GM23338 (cell line): ENCODE data around the gene FBXW4. TPM values are rescaled to one million over a fixed set of nuclear protein-coding genes. Genes with fewer than 3 reads are reported as not detected.

Source experiments
- ATAC-seq: fragments of 200-7000 bp; cut with Tn5 transposase; 3 replicates; pipeline ENCODE4 v1.9.1; 2020
- DNase-seq: peaks from one replicate; pipeline ENCODE4 v3.0.0-alpha.2; 2015; ENCODE audit warnings: low spot score
- H2AFZ ChIP-seq: fragments of 200-600 bp; sonication (generic); 2 replicates; pipeline ENCODE4 v1.8.0; 2016; ENCODE audit warnings: antibody characterized with exemption, mild to moderate bottlenecking, moderate library complexity
- H3F3A ChIP-seq: fragments of 200-600 bp; sonication (generic); replicated peaks from 2 replicates; pipeline ENCODE4 v1.8.0; 2017; ENCODE audit warnings: antibody characterized with exemption, mixed run types, low read depth
- H3K27ac ChIP-seq: fragments of 200-600 bp; sonication (generic); 2 replicates; pipeline ENCODE4 v1.6.1; 2016; ENCODE audit warnings: low read depth
- H3K27me3 ChIP-seq: fragments of 200-600 bp; sonication (generic); 2 replicates; pipeline ENCODE4 v1.8.0; 2016; ENCODE audit warnings: mild to moderate bottlenecking, mixed run types, moderate library complexity; ENCODE audit not compliant: insufficient read depth
- H3K36me3 ChIP-seq: fragments of 200-600 bp; sonication (generic); 2 replicates; pipeline ENCODE4 v1.8.0; 2016; ENCODE audit warnings: mild to moderate bottlenecking; ENCODE audit not compliant: insufficient read depth
- H3K4me1 ChIP-seq: fragments of 200-600 bp; sonication (generic); 2 replicates; pipeline ENCODE4 v1.8.0; 2016; ENCODE audit warnings: mild to moderate bottlenecking, moderate library complexity; ENCODE audit not compliant: insufficient read depth
- H3K4me2 ChIP-seq: fragments of 200-600 bp; sonication (generic); 2 replicates; pipeline ENCODE4 v1.7.1; 2017; ENCODE audit warnings: mixed run types
- H3K4me3 ChIP-seq: fragments of 200-600 bp; sonication (generic); 2 replicates; pipeline ENCODE4 v1.6.1; 2016; ENCODE audit warnings: mixed run types
- H3K79me2 ChIP-seq: fragments of 200-600 bp; sonication (generic); replicated peaks from 2 replicates; pipeline ENCODE4 v1.8.0; 2017; ENCODE audit warnings: mild to moderate bottlenecking; ENCODE audit not compliant: insufficient read depth
- H3K9me2 ChIP-seq: fragments of 200-600 bp; sonication (generic); 2 replicates; pipeline ENCODE4 v1.8.0; 2017; ENCODE audit not compliant: insufficient read depth
- H4K20me1 ChIP-seq: fragments of 200-600 bp; sonication (generic); replicated peaks from 2 replicates; pipeline ENCODE4 v1.8.0; 2017; ENCODE audit warnings: mild to moderate bottlenecking; ENCODE audit not compliant: insufficient read depth
- H3K27ac Mint-ChIP-seq: 2 replicates; pipeline ENCODE4 v1.8.0; 2020; ENCODE audit warnings: inconsistent platforms, mild to moderate bottlenecking, moderate library complexity, mixed read lengths
- H3K27me3 Mint-ChIP-seq: 3 replicates; pipeline ENCODE4 v1.8.0; 2022; ENCODE audit warnings: low read depth, mild to moderate bottlenecking, moderate library complexity, mixed read lengths, inconsistent platforms; ENCODE audit not compliant: insufficient read depth, poor library complexity
- H3K36me3 Mint-ChIP-seq: 3 replicates; pipeline ENCODE4 v1.8.0; 2021; ENCODE audit warnings: low read depth, mild to moderate bottlenecking, inconsistent platforms, moderate library complexity, mixed read lengths
- H3K4me1 Mint-ChIP-seq: 3 replicates; pipeline ENCODE4 v1.8.0; 2020; ENCODE audit warnings: mild to moderate bottlenecking, inconsistent platforms, mixed read lengths
- H3K4me3 Mint-ChIP-seq: 3 replicates; pipeline ENCODE4 v1.8.0; 2021; ENCODE audit warnings: moderate library complexity, mild to moderate bottlenecking, inconsistent platforms, mixed read lengths
- H3K9me3 Mint-ChIP-seq: 3 replicates; pipeline ENCODE4 v1.8.0; 2020; ENCODE audit warnings: moderate library complexity, mild to moderate bottlenecking, inconsistent platforms, mixed read lengths
- CREB1 ChIP-seq: fragments of 250-450 bp; sonication (Bioruptor Pico); IDR thresholded peaks from 2 replicates; pipeline ENCODE4 v1.5.0; 2020; ENCODE audit warnings: low read depth, mild to moderate bottlenecking, moderate library complexity
- CTCF ChIP-seq, 2 experiments: fragments of 200-600 bp in 1 of 2; sonication (generic) in 1 of 2; conservative IDR thresholded peaks; 2 replicates each; pipeline versions ENCODE4 v1.5.1 to v1.6.1; 2016 to 2017; ENCODE audit warnings: antibody characterized with exemption in 2 of 2, low read depth in 2 of 2, mild to moderate bottlenecking in 2 of 2, moderate library complexity in 1 of 2
- ETS1 ChIP-seq: IDR thresholded peaks from 2 replicates; pipeline ENCODE4 v1.6.1; 2016; ENCODE audit warnings: antibody characterized with exemption
- EZH2phosphoT487 ChIP-seq: fragments of 200-600 bp; sonication (generic); IDR thresholded peaks from one replicate; pipeline ENCODE4 v1.8.1; 2018; ENCODE audit warnings: antibody characterized with exemption; ENCODE audit not compliant: unreplicated experiment
- JUNB ChIP-seq: IDR thresholded peaks from one replicate; pipeline ENCODE4 v1.6.1; 2016; ENCODE audit warnings: antibody characterized with exemption; ENCODE audit not compliant: unreplicated experiment
- POLR2AphosphoS5 ChIP-seq: IDR thresholded peaks from 2 replicates; pipeline ENCODE4 v1.6.1; 2016; ENCODE audit warnings: antibody characterized with exemption, low read depth
- STAT1 ChIP-seq: IDR thresholded peaks from one replicate; pipeline ENCODE4 v1.6.1; 2016; ENCODE audit warnings: antibody characterized with exemption; ENCODE audit not compliant: unreplicated experiment
- ZNF114 ChIP-seq: fragments of 250-450 bp; sonication (Bioruptor Pico); IDR thresholded peaks from 2 replicates; pipeline ENCODE4 v1.5.0; 2020; ENCODE audit warnings: mild to moderate bottlenecking, moderate library complexity
- ZNF331 ChIP-seq: fragments of 250-450 bp; sonication (Bioruptor Pico); IDR thresholded peaks from 2 replicates; pipeline ENCODE4 v1.5.0; 2020; ENCODE audit warnings: low read depth, mild to moderate bottlenecking, moderate library complexity
- ZNF462 ChIP-seq: fragments of 250-450 bp; sonication (Bioruptor Pico); IDR thresholded peaks from 2 replicates; pipeline ENCODE4 v1.5.0; 2020; ENCODE audit warnings: mild to moderate bottlenecking, moderate library complexity
- polyA plus RNA-seq: library from polyadenylated mRNA; unstranded; fragments of >200 nt; fragmentation: Nextera tagmentation; extraction: Ambion mirVana; gene quantifications from 2 replicates; pipeline ENCODE4 v1.2.1, GENCODE V29; 2016
- total RNA-seq: library from RNA; depleted of rRNA; stranded (reverse); fragments of >200 nt; shearing (Covaris generic); gene quantifications from 2 replicates; pipeline ENCODE4 v1.2.3, GENCODE V29; 2014

Gene FBXW4
- total and polyA plus RNA-seq, 2 experiments from 2014 or later, result 8.0 to 18.6 TPM

GRCh38 chr10:101682172-101682825, 12.7 kb downstream of the FBXW4 start:
- H3K9me3 Mint-ChIP-seq, result peaks cover 2% of the 10 kb centered on the region; the same call in 2 of the 3 replicates
- Histone ChIP-seq H3K4me3 (no peak overlapping the region), H3K27me3 (no peaks in the 10 kb centered on the region), H3K27ac (no peak overlapping the region), H3K4me2 (no peak overlapping the region), H3K4me1 (no peaks in the 10 kb centered on the region), H3F3A (no peaks in the 10 kb centered on the region), H3K36me3 (no peaks in the 10 kb centered on the region), H4K20me1 (no peaks in the 10 kb centered on the region), H3K79me2 (peaks cover 5% of the 10 kb centered on the region; the same call in 1 of the 2 replicates), H2AFZ (no peak overlapping the region), H3K9me2 (no peaks in the 10 kb centered on the region)
- ATAC-seq (no peak), DNase-seq (no peak)
- no peak overlapping the region for H3K4me3 Mint-ChIP-seq
- peaks cover 5% of the 10 kb centered on the region for H3K27me3 Mint-ChIP-seq
- TF ChIP-seq POLR2AphosphoS5, result no peak
- no peak for TF ChIP-seq STAT1
- no peak for TF ChIP-seq ZNF331 (CRISPR knock-in tag)
- peaks cover 19% of the 10 kb centered on the region for H3K4me1 Mint-ChIP-seq
- H3K27ac Mint-ChIP-seq, result peak overlapping the region; percentile 5; the same call in 1 of the 2 replicates
- peaks cover 3% of the 10 kb centered on the region for H3K36me3 Mint-ChIP-seq

GRCh38 chr10:101676565-101676964, 18.4 kb downstream of the FBXW4 start:
- H3K79me2 ChIP-seq, result no peaks in the 10 kb centered on the region
- DNase-seq (no peak), ATAC-seq (no peak)
- H3K9me2 ChIP-seq, result no peaks in the 10 kb centered on the region
- no peak overlapping the region for H2AFZ ChIP-seq
- H3K27ac ChIP-seq, result no peak overlapping the region
- no peaks in the 10 kb centered on the region for H3K27me3 ChIP-seq
- Mint-ChIP-seq H3K36me3 (peaks cover 34% of the 10 kb centered on the region), H3K27ac (no peak overlapping the region), H3K4me3 (no peak overlapping the region), H3K27me3 (no peaks in the 10 kb centered on the region), H3K4me1 (no peaks in the 10 kb centered on the region), H3K9me3 (peaks cover 16% of the 10 kb centered on the region; the same call in 2 of the 3 replicates)
- no peaks in the 10 kb centered on the region; the same call in 1 of the 2 replicates for H4K20me1 ChIP-seq
- no peak overlapping the region for H3K4me2 ChIP-seq
- no peaks in the 10 kb centered on the region; the same call in 1 of the 2 replicates for H3K36me3 ChIP-seq
- no peaks in the 10 kb centered on the region for H3F3A ChIP-seq
- no peak overlapping the region for H3K4me3 ChIP-seq
- H3K4me1 ChIP-seq, result no peaks in the 10 kb centered on the region
- no peak for TF ChIP-seq CTCF (conservative IDR thresholded peaks at IDR 0.05; ENCODE audit: low read depth in 2 of 2)
- no peak for TF ChIP-seq POLR2AphosphoS5
- TF ChIP-seq CREB1, result no peak
- TF ChIP-seq EZH2phosphoT487, result no peak
- no peak for TF ChIP-seq ETS1
- no peak for TF ChIP-seq ZNF462
- no peak for TF ChIP-seq JUNB
- no peak for TF ChIP-seq ZNF114
